Activated naive CD4-positive, alpha-beta T cell treated with Interleukin-2 at 50 U/mL for 16 hours (primary cell): ENCODE results near the gene PICK1.

ENCODE experiments used
- DNase-seq: peaks from one replicate; pipeline ENCODE4 v3.0.0-alpha.2; 2020

PICK1 gene

GRCh38 chr22:38120359-38121110 lies 63.3 kb downstream of the PICK1 start:
- DNase-seq = no peak

- no peak for DNase-seq
These were observed 65.4 kb downstream of the PICK1 start for GRCh38 chr22:38122616-38123015.

GRCh38 chr22:38124236-38124974 lies 67.2 kb downstream of the PICK1 start:
- DNase-seq = no peak

- DNase-seq = no peak
These were observed 67.9 kb downstream of the PICK1 start for GRCh38 chr22:38125038-38125610.
